Stimulated activated CD4-positive, alpha-beta T cell treated with anti-CD3 and anti-CD28 coated beads, Interleukin-12 subunit alpha, Interleukin-12 subunit beta, amount 100 ng/mL, for 4 hours (primary cell): Measurements from ENCODE around the gene ACSS1.

Source experiments
- DNase-seq: peaks from one replicate; pipeline ENCODE4 v3.0.0-alpha.2; 2020

The ACSS1 gene

GRCh38 chr20:24969186-24970029, 88.5 kb downstream of the ACSS1 start:
- DNase-seq: no peak

GRCh38 chr20:24968278-24968800, 89.6 kb downstream of the ACSS1 start:
- no peak for DNase-seq

- DNase-seq: no peak
These were observed 91.5 kb downstream of the ACSS1 start for GRCh38 chr20:24966317-24967012.

GRCh38 chr20:24965065-24965919, 92.6 kb downstream of the ACSS1 start:
- no peak for DNase-seq

- no peak for DNase-seq
These were observed 93.5 kb downstream of the ACSS1 start for GRCh38 chr20:24964506-24964840.

- DNase-seq: no peak
These were observed 94.0 kb downstream of the ACSS1 start for GRCh38 chr20:24963672-24964505.

GRCh38 chr20:24962510-24962909, 95.4 kb downstream of the ACSS1 start:
- no peak for DNase-seq

GRCh38 chr20:24962182-24962492, 95.8 kb downstream of the ACSS1 start:
- no peak for DNase-seq

GRCh38 chr20:24961384-24962181, 96.4 kb downstream of the ACSS1 start:
- DNase-seq: no peak

- no peak for DNase-seq
These were observed 97.1 kb downstream of the ACSS1 start for GRCh38 chr20:24960861-24961260.

- DNase-seq: no peak
These were observed 97.6 kb downstream of the ACSS1 start for GRCh38 chr20:24960302-24960801.

GRCh38 chr20:24959591-24960301, 98.2 kb downstream of the ACSS1 start:
- DNase-seq: no peak

GRCh38 chr20:24958506-24959385, 99.2 kb downstream of the ACSS1 start:
- DNase-seq: no peak

GRCh38 chr20:24957326-24958016, 100.5 kb downstream of the ACSS1 start:
- DNase-seq: no peak
